HG02870 (cell line): ENCODE results near the gene TUBGCP6.
A peak's percentile ranks its signal among the peaks of the same experiment; 100 is the strongest.

Experiments used
- ATAC-seq: cut with Tn5 transposase; IDR thresholded peaks from one replicate; pipeline ENCODE4 v1.9.1; 2021; ENCODE audit warnings: mild to moderate bottlenecking, moderate library complexity; ENCODE audit not compliant: unreplicated experiment

Gene TUBGCP6, protein sequence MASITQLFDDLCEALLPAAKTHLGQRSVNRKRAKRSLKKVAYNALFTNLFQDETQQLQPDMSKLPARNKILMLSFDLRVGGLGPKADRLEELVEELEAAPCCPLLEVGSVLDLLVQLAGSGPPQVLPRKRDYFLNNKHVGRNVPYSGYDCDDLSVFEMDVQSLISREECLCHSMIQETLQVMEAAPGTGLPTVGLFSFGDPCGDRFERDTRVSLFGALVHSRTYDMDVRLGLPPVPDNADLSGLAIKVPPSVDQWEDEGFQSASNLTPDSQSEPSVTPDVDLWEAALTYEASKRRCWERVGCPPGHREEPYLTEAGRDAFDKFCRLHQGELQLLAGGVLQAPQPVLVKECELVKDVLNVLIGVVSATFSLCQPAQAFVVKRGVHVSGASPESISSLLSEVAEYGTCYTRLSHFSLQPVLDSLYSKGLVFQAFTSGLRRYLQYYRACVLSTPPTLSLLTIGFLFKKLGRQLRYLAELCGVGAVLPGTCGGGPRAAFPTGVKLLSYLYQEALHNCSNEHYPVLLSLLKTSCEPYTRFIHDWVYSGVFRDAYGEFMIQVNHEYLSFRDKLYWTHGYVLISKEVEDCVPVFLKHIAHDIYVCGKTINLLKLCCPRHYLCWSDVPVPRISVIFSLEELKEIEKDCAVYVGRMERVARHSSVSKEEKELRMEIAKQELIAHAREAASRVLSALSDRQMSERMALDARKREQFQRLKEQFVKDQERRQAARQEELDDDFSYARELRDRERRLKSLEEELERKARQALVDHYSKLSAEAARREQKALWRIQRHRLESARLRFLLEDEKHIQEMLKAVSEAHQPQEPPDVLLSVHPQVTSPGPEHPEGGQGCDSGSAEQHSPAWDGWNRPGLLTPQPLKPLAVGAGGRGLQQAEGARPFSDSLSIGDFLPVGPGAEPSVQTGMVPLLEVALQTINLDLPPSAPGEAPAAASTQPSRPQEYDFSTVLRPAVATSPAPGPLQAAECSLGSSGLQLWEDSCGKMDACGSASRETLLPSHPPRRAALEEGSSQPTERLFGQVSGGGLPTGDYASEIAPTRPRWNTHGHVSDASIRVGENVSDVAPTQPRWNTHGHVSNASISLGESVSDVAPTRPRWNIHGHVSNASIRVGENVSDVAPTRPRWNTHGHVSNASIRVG (N-terminal part only)

DNA sequence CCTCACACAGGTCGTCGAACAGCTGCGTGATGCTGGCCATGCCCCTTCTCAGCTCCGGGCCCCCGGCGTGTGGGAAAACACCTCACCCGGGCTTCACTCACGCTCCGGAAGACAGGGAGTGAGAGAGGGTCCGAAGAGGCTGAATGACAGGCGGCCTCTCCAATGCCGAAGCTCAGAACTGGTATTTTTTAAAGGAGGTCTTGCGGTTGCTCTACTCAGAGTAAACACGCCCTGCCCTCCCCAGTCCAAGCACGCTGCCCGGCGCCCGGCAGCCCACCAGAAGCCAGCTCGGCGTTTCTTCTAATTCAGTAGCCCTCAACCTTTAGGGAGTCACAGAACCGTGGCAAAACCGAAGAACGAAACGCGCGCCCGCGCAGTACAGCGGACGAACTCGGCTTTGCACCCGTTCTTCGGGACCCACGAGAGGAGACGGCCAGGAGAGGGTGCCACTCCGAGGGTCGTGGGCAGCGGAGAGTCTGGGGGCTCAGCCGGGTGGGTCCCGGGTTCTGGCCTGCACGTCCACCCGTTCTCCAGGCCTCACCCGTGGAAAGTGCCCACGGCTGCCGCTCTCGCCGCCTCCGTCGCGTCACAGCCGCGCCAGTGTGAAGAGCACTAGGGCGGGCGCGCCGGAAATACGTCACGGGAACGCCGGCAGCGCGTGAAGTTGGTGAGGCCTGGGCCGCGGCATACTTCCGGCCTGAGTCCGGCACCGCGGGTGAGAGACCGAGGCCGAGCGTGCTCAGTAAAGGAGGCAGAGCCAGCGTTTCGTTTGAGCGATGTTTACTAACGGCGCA, at the start of gene TUBGCP6:
TSS of gene TUBGCP6 (minus strand) at position 604 of the 794 bp plus-strand sequence. CDS start at position 40, 564 bp downstream.
- ATAC-seq: peak; percentile 68

DNA sequence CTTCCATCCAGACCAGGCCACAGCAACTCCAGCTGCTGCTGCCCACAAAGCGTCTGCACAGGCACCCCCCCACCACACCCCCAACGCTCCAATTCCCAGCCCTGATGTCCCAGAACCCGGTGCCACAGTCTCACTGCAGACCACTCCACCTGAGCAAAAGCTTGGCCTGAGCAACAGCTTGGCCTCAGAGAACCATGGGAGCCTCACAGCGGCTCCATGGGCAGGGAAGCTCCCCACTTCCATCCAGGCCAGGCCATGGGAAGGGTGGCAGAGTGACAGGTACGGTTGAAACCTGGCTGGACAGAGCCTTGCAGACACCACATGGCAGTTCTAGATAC, 49.5 kb upstream of the TUBGCP6 start:
- no peak for ATAC-seq

DNA sequence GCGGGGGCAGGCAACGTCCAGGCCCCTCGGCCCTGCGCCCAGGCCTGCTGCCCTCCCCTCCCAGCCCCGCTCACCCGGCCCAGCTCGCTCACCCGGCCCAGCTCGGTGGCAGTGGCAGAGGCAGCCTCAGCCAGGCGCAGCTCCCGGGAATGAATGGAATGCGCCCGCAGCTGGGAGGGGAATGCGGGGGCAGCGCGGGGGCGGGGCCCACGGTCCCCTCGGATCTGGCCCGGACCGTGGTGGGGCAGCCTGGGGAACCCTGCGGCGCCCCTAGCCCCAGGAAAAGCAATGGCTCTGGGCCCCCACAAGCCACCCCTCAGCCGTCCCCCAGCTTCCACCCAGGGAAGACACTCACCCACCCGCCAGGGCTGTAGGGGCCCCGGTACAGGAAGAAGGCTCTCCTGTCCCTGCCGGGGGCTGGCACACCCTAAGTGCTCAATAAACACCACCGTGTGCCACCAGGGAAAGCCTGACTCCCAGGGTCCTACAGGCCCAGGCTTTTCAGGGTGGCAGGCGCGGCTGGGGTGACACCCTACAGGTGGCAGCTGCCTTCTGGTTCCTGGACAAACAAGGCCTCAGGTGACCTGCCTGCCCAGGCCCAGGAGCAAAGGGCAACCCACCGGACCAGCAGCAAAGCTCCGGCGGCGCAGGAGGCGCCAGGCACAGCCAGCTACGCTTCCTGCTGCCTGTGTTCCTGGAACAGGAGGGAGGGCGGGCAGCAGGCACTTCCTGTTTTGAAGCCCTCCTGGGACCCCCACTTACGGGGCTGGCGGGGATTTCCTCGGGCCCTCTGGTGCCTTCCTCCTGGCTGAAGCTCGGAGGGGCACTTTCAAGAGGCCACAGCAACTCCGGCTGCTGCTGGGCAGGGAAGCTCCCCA, 48.9 kb upstream of the TUBGCP6 start:
- no peak for ATAC-seq

DNA sequence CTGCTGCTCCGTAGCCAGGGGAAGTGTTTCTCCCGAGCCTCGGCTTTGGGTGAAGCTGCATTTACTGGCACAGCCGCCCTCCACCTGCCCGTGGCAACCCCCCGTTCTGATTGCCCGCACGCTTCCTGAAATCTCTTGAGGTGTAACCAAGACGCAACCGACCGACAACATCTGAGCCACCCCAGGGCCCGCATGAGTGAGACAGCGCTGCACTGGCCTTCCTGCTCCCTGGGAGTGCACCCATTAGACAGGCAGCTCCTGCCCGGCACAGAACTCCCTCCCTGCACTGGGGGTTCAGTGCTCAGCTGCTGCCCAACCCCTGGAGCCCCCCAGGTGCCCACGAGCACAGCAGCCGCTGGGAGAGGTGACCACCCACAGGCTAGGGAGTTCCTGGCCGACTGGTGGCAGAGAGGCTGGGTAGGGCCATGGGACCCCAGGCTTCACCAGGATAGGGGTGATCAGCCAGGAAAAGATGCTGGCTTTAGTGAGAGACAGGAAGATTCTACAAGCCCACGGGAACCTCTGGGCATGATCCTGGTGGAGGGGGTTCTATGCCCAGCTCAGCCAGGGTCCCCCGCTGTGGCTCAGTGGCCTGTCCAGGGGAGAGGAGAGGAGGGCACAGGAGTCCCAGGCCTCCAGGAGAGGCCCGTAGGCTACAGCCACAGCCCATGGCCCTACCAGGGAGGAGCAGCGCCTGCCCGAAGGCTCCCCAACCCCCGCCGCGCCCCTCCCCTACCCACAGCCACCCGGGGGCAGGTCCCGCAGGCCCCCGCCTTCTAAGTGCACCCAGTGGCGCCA, 48.0 kb upstream of the TUBGCP6 start:
- no peak for ATAC-seq

DNA sequence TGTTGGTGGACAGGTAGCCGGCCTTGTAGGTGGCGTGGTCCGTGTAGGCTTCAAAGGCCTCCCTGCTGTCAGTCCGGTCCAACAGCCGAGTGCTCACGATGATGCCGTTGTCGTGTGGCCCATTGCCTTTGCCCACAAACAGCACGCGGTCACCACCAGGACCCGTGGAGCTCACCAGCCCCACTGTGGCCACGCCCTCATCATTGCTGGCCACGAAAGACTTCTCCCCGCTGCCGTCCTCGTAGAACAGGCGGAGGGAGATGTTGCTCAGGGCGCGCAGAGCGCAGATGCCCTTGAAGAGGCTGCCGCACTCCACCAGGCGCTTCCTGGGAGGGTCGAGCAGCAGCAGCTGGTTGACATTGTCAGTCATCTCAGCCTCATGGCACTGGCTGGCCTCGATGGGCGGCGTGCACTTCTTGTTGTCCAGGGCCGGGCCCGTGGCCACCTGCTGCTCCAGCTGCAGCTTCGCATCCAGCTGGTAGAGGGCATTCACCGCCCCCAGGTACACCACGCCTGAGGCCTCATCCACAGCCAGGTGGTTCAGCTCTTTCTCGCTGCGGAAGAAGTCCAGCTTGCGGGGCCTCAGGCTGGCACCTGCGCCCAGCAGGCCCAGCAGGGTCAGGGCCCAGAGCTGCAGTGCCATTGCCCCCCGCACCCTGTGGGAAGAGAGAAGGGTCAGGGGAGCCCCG, 45.3 kb upstream of the TUBGCP6 start:
- no peak for ATAC-seq

DNA sequence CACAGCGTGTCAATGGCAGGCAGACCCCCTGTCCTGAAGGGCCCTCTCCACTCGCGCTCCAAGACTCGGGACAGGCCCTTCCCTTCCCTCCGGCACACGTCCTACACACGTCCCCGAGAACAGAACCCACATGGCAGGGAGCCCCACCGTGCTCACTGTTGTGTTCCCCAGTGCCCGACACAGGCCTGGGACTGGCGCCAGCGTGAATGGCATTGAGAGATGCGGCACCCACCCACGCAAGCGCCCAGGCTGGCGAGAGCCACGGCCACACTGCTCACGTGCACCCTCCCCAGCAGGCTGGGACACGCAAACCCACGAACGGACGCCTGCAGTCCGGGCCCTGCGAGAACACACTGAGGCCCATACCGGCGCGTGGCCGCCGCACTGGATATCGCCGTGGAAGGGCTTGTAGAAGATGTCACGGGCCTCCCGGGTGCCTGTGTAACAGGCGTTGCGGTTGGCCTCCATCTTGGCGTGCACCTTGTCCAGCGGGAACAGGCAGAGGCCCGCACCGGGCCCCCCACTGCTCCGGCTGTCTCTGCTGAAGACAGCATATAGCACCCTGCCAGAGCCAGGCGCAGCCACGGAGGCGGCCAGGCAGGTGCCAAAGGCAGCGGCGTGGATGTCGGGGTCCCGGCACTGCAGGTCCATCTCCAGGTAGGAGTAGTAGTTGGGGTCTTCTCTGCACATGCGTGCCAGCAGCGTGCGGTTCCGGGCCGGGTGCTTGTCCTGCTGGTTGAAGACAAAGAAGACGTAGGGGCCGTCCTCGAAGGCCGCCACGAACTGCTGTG, 44.5 kb upstream of the TUBGCP6 start:
- no peak for ATAC-seq

DNA sequence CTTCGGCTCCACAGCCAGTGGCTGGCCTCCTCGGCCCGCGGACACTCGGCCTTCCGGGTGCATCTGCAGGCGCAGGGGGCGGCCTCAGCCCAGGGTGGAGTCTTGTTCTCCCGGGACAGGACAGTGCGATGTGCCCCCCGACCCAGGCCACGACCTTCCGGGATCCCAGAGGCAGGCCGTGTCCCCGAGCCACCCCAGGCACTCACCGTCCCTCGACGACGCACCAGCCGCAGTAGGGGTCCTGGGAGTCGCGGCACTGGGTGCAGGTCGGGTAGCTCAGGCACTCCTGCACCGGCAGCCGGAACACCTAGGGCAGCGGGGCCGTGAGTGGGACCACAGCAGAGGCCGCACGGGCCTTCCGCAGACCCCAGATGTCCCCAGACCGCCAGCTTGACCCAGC, 42.9 kb upstream of the TUBGCP6 start:
- no peak for ATAC-seq

DNA sequence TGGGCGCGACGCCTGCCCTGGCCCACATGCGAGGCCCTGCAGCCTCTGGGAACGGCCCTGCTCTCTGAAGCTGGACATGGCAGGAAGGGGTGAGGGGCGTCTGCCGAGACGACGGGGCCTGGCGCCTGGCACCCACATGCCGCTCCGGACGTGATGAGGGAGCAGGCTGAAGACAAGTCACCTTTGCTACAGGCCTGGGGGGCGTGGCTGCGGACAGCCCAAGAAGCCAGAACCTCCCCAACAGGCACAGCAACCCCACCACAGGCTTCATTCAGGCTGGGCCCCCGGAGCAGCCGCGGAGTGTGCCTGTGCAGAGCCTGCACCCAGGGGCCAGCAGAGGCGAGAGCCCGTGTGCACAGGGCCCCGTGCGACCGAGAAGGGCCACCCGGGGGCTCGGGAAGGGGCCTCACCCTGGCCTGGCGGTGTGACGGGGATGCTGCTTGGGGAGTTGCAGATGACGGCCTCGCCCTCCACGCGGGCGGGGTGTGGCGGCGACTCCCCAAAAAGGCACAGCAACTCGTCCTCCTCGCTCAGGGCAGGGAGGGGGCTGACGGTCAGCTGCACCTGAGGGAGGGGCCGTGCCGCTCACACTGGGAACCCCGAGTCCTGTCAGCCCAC, 42.0 kb upstream of the TUBGCP6 start:
- no peak for ATAC-seq

DNA sequence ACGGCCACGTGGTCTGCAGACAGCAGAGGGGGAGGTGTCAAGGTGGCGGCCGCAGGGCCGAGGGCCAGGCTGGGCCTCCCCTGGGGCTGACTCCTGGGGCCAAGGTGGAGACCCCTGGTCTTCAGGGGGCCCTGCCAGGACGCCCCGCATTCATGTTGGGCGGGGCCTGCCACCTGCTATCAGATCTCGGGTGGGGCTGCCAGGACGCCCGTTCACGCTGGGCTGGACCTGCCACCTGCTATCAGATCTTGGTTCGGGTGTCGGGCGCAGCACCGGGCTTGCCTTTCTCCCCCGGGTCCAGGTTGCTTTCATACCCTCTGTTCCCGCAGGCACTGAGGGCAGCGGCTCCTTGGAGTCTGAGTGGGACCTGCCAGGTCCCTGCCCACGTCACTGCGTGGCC, 41.5 kb upstream of the TUBGCP6 start:
- no peak for ATAC-seq

DNA sequence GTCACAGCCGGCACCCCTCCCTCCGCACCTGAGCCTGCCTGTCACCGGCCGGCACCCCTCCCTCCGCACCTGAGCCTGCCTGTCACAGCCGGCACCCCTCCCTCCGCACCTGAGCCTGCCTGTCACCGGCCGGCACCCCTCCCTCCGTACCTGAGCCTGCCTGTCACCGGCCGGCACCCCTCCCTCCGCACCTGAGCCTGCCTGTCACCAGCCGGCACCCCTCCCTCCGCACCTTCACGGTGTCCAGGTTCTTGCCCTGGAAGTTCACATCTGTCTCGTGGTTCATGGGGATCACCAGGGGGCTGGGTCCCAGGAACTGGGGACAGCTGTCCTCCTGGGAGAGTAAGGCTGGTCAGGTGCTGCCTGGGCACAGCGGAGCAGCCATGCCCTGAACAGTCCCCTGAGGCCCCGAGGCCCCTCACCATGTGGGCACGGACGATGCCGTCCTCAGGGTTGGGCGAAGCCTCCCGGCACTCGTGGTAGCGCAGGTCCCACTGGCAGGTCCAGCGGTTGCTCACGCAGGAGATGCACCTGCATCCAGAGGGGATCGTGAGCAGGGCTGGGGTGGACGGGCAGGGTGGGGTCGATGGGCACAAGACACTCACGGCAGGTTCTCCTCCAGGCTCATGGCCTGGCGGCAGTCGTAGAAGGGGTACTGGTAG, 40.9 kb upstream of the TUBGCP6 start:
- ATAC-seq: no peak

DNA sequence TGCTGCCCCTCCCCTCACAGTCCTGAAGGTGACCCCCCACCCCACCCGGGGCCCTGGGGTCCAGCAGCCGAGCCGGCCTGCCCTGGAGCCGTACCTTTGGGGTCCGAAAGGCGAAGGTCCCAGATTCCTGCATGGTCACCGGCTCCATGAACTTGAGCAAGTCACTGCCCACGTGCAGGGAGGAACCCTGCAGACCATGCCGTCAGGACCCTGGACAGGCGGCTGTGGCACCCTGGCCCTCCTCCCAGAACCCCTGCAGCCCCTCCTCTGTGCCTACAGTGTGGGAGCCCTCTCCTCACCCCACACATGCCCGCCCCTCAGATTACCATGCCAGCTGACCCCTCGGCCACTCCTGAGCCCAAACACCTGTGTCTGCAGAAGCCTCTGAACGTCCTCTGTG, 39.7 kb upstream of the TUBGCP6 start:
- ATAC-seq: no peak

DNA sequence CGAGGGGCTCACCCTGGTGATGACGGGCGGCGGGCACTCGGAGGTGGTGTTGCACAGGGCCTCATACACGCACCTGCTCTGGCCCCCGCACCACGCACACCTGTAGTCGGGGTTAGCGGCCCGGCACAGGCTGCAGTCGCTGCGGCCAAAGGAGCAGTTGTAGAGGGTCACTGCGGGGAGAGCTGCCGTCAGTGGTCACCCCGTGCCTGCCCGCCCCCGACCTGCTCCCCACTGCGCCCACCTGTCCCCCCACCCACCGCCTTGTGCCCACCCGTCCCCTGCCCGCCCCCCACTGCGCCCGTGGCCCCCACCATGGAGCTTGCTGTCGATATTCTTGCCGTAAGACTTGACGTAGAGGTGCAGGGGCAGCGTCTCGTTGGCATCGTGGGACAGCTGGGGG, 39.0 kb upstream of the TUBGCP6 start:
- ATAC-seq: no peak

DNA sequence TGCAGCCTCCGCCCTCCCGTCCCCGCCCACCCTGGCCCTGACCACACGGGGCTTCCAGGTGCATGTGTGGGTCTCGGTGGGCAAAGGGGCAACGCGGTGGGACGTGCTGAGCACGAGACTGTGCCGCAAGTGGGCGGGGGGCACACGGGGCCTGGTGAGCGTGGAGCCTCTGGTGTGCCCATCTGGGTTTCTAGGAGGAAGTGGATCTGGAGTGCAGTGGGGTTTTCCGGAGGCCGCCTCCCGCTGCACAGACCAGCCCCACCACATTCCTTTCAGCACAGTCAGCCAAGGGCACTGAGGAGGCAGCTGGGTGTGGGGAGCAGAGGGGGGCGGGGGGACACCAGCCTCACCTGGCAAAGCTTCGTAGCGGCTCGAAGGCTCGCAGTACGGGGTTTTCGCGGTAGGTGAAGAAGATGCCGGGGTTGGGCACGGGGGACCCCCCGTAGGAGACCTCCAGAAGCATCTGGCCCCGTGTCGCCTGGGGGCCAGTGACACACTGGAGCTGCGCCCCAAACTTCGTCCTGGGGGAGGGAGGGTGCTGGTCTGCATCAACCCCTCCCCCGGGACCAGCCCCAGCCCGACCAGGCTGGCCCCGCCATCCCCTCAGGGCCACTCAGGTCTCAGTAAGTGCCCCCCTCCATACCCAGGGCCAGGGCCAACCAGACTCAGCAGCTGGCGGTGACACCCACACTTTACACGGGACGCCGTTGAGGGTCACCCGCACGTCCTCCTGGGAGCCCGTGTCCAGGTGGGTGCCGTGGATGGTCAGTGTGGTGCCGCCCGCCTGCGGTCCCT, 37.7 kb upstream of the TUBGCP6 start:
- no peak for ATAC-seq

DNA sequence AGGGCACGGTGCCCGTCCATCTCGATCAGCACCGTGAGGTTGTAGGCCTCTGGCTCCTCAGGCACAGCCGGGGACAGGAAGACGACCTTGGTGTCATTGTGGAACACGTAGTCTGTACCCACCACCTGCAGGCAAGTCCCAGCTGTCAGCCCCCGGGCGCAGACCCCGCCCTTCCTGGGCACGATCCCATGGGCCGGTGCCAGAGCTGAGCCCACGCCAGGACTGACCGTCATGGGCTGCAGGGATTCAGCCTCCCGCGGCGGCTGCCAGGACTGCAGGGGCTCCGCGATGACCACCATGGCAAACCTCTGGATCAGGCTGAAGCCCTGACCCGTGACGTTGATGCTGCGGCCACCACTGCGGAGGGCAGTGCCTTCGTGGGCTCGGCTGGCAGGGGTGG, 37.1 kb upstream of the TUBGCP6 start:
- ATAC-seq: no peak

DNA sequence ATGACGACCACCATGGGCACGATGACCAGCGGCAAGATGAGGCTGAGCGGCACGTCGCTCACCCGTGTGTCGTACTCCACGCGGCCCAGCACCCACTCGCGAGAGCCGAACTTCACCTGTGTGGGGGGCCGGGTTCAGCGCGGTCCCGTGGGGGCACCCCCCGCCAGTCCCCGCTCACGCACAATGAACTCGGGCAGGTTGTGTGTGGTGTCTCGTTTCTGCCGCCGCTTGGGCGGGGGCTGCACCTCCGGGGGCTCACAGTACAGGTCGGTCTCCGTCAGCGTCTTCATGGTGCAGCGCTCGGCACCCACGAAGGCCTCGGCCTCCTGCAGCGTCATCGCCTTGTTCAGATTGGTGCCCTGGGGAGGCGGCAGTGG, 36.5 kb upstream of the TUBGCP6 start:
- no peak for ATAC-seq
